ENCODE results near the gene COLGALT1. TPM values are rescaled to one million over a fixed set of nuclear protein-coding genes. Genes with fewer than 3 reads are reported as not detected.
"Not testable (repeated sequence)": the region's sequence is repeated elsewhere in the genome, so short reads cannot be mapped to it uniquely, and the experiment has no call there.

The COLGALT1 gene
- total RNA-seq, 8 experiments from 2014 or later = 19.7 to 101 (median 31.0) TPM

DNA sequence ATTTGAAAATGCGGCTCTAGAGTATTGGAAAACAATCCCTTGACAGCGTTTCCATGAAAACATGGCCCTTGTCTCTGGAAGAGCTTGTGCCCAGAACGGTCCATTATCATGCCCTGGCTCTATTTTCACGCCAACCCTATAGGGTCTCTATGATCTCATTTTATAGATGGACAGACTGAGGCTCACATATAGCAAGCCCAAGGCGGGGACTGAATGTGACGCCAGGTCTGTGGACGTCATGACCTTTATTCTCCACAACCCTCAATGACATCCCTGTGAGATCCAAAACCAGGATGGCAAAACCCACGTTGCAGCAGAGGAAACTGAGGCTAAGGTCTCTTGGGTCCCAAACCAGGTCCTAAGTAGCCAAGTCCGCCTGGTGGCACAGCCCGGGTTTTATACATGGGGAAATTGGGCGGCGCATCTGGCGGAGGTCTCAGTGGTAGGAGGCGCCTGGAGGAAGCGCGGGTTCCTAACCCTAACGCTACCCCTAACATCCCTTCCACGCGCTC lies 425 bp upstream of the COLGALT1 start:
- 8 to 89% (median 44%) methylated on average over 1 to 7 of the region's 19 CpGs for WGBS, 10 experiments
- no peak for ATAC-seq (replicated peaks in 6 of 8)
- in situ Hi-C loops (cut with MboI; ENCODE audit: low pct_unique_long_range_greater_than_20kb in 2 of 9, low sequenced_read_pairs in 9 of 9, unreplicated experiment in 9 of 9) = no loop called here
- peak overlapping the region in 1 of 2 donors; percentile 42 for H3K27ac ChIP-seq
- peak overlapping the region; percentile 79 to 99 (median 92) for H3K4me3 ChIP-seq
- peaks cover 0 to 3% of the 10 kb centered on the region in 2 donors for H3K4me1 ChIP-seq (replicated peaks in 1 of 2)

DNA sequence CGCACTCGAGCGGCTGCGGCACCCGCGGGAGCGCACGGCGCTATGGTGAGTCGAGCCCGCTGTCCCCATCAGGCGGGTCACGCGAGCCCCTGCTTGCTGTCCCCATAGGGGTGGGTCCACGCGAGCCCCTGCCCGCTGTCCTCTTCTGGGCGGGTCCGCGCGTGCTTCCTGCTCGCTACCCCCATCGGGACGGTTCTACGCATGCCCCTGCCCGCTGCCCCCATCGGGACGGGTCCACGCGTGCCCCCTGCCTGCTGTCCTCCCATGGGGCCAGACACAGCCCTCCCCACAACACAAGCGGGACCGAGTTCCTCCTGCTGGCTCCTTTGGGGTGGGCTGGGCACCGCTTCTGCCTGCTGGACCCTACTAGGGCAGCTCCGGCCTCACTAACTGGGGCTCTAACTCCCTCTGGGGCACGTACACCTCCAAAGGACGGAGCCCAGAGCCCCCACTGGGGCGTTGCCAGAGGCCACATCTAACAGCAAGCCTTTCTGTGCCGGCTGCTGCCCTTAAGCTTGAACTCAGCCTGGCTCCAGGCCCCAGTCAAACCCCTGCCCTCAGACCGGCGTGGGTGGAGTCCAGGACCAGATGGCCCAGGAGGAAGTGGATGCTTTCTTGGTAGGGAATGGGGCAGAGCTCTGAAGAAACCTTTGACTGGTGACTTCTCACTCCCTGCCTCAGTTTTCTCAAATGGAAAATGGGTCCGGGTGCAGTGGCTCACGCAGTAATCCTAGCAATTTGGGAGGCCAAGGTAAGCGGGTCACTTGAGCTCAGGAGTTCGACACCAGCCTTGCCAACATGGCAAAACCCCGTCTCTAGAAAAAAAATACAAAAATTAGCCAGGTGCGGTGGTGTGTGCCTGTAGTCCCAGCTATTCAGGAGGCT lies 722 bp downstream of the COLGALT1 start:
- H3K4me3 ChIP-seq = peak overlapping the region; percentile 79 to 99 (median 92)
- H3K27ac ChIP-seq = peak overlapping the region; percentile 67 to 85
- peaks cover 0 to 3% of the 10 kb centered on the region in 2 donors for H3K4me1 ChIP-seq (replicated peaks in 1 of 2)
- 0 to 75% (median 26%) methylated on average over 2 to 5 of the region's 46 CpGs; no CpG with 5 or more reads in 3 of the 10 experiments for WGBS, 10 experiments
- in situ Hi-C loops (cut with MboI; ENCODE audit: low pct_unique_long_range_greater_than_20kb in 2 of 9, low sequenced_read_pairs in 9 of 9, unreplicated experiment in 9 of 9) = no loop called here
- ATAC-seq (replicated peaks in 6 of 8) = peak; percentile 43 to 76 (median 74)

DNA sequence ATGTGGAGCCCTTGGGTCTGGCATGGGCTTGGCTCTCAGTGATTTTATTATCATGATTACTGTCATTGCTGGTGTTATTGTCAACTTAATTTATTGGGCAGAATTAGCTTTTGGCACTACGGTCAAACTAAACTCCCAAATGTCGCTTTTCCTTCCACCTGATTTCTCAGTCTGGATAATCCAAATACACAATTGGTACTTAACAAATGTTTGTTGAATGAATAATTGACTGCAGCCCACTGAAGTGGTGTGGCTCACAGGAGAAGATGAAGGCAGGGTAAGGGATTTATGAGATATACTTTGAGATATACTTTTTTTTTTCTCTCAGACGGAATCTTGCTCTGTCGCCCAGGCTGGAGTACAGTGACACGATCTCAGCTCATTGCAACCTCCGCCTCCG lies 1.5 kb downstream of the COLGALT1 start:
- no peak overlapping the region for H3K27ac ChIP-seq
- 60 to 100% (median 84%) methylated on average over 1 to 7 of the region's 7 CpGs; no CpG with 5 or more reads in 1 of the 10 experiments for WGBS, 10 experiments
- in situ Hi-C loops (cut with MboI; ENCODE audit: low pct_unique_long_range_greater_than_20kb in 2 of 9, low sequenced_read_pairs in 9 of 9, unreplicated experiment in 9 of 9) = no loop called here
- ATAC-seq (replicated peaks in 6 of 8) = no peak
- H3K4me1 ChIP-seq (replicated peaks in 1 of 2) = peaks cover 0 to 3% of the 10 kb centered on the region in 2 donors
- H3K4me3 ChIP-seq = peak overlapping the region in 2 of 5 donors; percentile 79 to 99

DNA sequence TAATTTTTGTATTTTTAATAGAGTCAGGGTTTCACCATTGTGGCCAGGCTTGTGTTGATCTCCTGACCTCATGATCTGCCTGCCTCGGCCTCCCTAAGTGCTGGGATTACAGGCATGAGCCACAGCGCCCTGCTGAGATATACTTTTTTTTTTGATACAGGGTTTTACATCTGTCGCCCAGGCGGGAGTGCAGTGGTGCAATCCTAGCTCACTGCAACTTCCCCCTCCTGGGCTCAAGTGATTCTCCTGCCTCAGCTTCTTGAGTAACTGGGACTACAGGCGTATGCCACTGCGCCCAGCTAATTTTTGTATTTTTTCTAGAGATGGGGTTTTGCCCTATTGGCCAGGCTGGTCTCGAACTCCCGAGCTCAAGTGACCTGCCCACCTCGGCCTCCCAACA lies 2.0 kb downstream of the COLGALT1 start:
- WGBS, 10 experiments = 67 to 100% (median 89%) methylated on average over 1 to 6 of the region's 9 CpGs; no CpG with 5 or more reads in 3 of the 10 experiments
- Histone ChIP-seq H3K4me3 (no peak overlapping the region), H3K27ac (no peak overlapping the region), H3K4me1 (replicated peaks in 1 of 2) (peaks cover 0 to 3% of the 10 kb centered on the region in 2 donors)
- in situ Hi-C loops (cut with MboI; ENCODE audit: low pct_unique_long_range_greater_than_20kb in 2 of 9, low sequenced_read_pairs in 9 of 9, unreplicated experiment in 9 of 9) = no loop called here
- no peak for ATAC-seq (replicated peaks in 6 of 8)

DNA sequence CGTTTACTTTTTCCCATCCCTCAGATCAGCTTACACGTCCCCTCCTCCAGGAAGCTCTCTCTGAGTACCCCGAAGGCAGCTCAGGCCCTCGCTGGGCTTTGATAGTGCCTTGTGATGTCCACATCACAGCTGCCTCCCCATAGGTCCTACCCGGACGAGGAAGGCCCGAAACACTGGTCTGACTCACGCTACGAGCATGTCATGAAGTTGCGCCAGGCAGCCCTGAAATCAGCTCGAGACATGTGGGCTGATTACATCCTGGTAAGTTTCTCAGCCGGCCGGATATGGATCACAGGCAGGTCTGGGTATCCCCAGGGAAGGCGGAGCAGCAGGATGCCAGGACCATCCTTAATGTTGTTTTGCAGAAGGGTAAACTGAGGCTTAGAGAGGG lies 4.8 kb downstream of the COLGALT1 start:
- Histone ChIP-seq H3K4me1 (replicated peaks in 1 of 2) (peaks cover 0 to 3% of the 10 kb centered on the region in 2 donors), H3K4me3 (no peak overlapping the region), H3K27ac (no peak overlapping the region)
- peak in 1 of 8 experiments; percentile 10 for ATAC-seq (replicated peaks in 6 of 8)
- in situ Hi-C loops (cut with MboI; ENCODE audit: low pct_unique_long_range_greater_than_20kb in 2 of 9, low sequenced_read_pairs in 9 of 9, unreplicated experiment in 9 of 9) = no loop called here
- WGBS, 10 experiments = 44 to 100% (median 98%) methylated on average over 1 to 13 of the region's 14 CpGs; no CpG with 5 or more reads in 2 of the 10 experiments

DNA sequence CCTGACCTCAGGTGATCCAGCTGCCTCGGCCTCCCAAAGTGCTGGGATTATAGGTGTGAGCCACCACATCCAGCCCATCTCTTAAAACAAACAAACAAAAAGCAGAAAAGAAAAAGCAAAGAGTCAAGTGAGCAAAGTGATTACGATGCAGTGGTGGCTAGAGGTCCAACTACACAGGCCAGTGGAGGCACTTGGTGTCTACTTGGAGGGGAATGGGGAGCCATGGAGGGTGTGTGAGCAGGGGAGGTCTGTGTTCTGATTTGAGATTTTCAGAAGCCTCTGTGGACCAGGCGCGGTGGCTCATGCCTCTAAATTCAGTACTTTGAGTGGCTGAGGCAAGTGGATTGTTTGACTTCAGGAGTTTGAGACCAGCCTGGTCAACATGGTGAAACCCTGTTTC lies 6.6 kb downstream of the COLGALT1 start:
- ATAC-seq (replicated peaks in 6 of 8) = no peak
- WGBS, 10 experiments = 40 to 100% (median 89%) methylated on average over 1 to 3 of the region's 4 CpGs; no CpG with 5 or more reads in 5 of the 10 experiments
- Histone ChIP-seq H3K4me1 (replicated peaks in 1 of 2) (no peaks in the 10 kb centered on the region), H3K27ac (no peak overlapping the region), H3K4me3 (no peak overlapping the region)
- in situ Hi-C loops (cut with MboI; ENCODE audit: low pct_unique_long_range_greater_than_20kb in 2 of 9, low sequenced_read_pairs in 9 of 9, unreplicated experiment in 9 of 9) = no loop called here

DNA sequence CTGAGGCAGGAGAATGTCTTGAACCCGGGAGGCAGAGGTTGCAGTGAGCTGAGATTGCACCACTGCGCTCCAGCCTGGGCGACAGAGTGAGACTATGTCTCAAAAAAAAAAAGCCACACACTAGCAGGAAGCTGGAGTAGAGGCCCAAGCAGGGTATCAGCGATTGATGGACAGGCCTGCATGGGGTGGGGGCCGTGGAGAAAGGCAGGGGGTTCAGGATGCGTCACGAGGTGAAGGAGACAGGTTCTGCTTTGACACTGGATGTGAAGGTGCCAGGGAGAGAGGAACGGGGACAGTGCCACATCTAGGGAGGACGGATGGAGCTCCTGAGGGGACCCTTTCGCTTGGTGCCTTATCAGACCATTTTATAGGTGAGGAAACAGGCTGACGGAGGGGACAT lies 7.1 kb downstream of the COLGALT1 start:
- H3K4me1 ChIP-seq (replicated peaks in 1 of 2) = no peaks in the 10 kb centered on the region
- no peak overlapping the region for H3K4me3 ChIP-seq
- no peak overlapping the region for H3K27ac ChIP-seq
- in situ Hi-C loops (cut with MboI; ENCODE audit: low pct_unique_long_range_greater_than_20kb in 2 of 9, low sequenced_read_pairs in 9 of 9, unreplicated experiment in 9 of 9) = no loop called here
- ATAC-seq (replicated peaks in 6 of 8) = no peak
- 78 to 100% (median 81%) methylated on average over 1 to 11 of the region's 11 CpGs; no CpG with 5 or more reads in 2 of the 10 experiments for WGBS, 10 experiments

DNA sequence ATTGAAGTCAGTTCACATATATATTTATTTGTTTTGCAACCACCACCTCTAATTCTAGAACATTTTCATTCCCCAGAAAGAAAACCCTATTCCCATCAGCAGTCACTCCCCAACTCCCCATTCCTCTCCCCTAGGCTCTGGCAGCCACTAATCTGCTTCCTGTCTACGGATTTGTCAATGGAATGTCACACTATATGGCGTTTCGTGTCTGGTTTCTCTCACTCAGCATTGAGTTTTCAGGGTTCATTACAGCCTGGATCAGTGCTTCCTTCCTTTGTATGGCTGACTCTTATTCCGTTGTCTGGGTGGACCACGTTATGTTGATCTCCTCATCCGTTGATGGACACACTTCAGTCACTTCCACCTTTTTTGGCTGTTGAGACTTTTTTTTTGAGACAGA lies 9.3 kb downstream of the COLGALT1 start:
- Histone ChIP-seq H3K27ac (no peak overlapping the region), H3K4me1 (replicated peaks in 1 of 2) (no peaks in the 10 kb centered on the region), H3K4me3 (no peak overlapping the region)
- no peak for ATAC-seq (replicated peaks in 6 of 8)
- in situ Hi-C loops (cut with MboI; ENCODE audit: low pct_unique_long_range_greater_than_20kb in 2 of 9, low sequenced_read_pairs in 9 of 9, unreplicated experiment in 9 of 9) = no loop called here
- 0 to 100% (median 66%) methylated on average over 1 to 6 of the region's 6 CpGs; no CpG with 5 or more reads in 2 of the 10 experiments for WGBS, 10 experiments

DNA sequence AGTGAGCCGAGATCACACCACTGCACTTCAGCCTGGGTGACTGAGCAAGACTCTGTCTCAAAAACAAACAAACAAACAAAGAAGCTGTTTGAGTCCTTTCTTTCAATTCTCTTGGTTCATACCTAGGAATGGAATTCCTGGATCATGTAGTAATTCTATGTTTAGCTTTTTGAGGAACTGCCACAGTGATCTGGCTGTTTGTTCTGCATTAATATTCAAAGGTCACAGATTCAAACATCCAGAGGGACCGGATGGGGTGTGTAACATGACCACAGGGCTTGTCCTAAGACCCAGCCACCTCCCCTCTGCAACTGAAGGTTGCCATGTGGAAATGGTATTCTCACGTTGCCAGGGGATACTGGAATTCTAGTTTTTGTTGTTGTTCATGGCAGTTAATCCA lies 10.2 kb downstream of the COLGALT1 start:
- H3K27ac ChIP-seq = no peak overlapping the region
- in situ Hi-C loops (cut with MboI; ENCODE audit: low pct_unique_long_range_greater_than_20kb in 2 of 9, low sequenced_read_pairs in 9 of 9, unreplicated experiment in 9 of 9) = no loop called here
- ATAC-seq (replicated peaks in 6 of 8) = peak in 6 of 8 experiments; percentile 13 to 98 (median 83)
- H3K4me1 ChIP-seq (replicated peaks in 1 of 2) = no peaks in the 10 kb centered on the region
- H3K4me3 ChIP-seq = no peak overlapping the region
- WGBS, 10 experiments = 33 to 100% (median 78%) methylated on average over 1 to 3 of the region's 3 CpGs; no CpG with 5 or more reads in 2 of the 10 experiments

DNA sequence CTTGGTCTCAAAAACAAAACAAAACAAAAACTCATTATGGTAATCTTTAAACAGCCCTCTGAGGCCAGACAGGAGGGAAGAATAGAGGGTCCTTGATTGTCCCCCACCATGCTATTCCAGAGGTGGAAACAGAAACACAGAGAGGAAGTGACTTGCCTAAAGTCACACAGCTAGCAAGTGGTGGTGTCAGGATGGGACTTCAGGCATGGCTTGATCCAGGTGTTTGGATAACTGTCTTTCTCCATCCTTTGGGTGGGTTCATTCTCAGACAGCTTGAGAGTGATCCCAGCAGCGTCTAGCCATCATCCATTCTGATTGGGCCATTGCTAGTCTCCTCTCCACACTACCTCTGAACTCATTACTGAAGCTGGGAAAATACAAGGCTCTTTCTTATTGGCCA lies 12.5 kb downstream of the COLGALT1 start:
- Histone ChIP-seq H3K27ac (no peak overlapping the region), H3K4me3 (no peak overlapping the region), H3K4me1 (replicated peaks in 1 of 2) (no peaks in the 10 kb centered on the region)
- WGBS, 10 experiments = 50% methylated on average over 1 of the region's 1 CpG; no CpG with 5 or more reads in 9 of the 10 experiments
- in situ Hi-C loops (cut with MboI; ENCODE audit: low pct_unique_long_range_greater_than_20kb in 2 of 9, low sequenced_read_pairs in 9 of 9, unreplicated experiment in 9 of 9) = no loop called here
- no peak for ATAC-seq (replicated peaks in 6 of 8)

DNA sequence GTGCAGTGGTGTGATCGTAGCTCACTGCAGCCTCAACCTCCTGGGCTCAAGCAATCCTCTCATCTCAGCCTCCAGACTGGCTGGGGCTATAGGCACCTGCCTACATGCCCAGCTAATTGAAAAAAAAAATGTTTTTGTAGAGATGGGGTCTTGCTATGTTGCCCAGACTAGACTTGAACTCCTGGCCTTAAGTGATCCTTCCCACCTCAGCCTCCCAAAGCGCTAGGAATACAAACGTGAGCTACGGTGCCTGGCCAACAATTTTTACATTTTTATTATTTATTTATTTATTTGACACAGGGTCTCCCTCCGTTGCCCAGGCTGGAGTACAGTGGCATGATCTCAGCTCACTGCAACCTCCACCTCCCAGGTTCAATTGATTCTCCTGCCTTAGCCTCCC lies 14.8 kb downstream of the COLGALT1 start:
- 83 to 100% (median 96%) methylated on average over 1 to 4 of the region's 5 CpGs; no CpG with 5 or more reads in 3 of the 10 experiments for WGBS, 10 experiments

DNA sequence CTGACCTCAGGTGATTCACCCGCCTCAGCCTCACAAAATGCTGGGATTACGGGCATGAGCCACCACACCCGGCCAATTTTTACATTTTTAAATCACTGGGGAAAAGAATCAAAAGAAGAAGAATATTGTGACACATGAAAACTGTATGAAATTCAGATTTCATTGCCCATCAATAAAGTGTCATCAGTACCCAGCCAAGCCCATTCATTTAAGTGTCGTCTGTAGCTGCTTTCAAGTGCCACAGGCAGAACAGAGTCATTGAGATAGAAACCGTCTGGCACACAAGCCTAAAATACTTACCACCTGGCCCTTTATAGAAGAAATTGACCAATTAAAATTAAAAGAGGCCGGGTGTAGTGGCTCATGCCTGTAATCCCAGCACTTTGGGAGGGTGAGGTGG lies 15.3 kb downstream of the COLGALT1 start:
- ATAC-seq (replicated peaks in 6 of 8) = peak in 2 of 8 experiments; percentile 51 to 72
- in situ Hi-C loops (cut with MboI; ENCODE audit: low pct_unique_long_range_greater_than_20kb in 2 of 9, low sequenced_read_pairs in 9 of 9, unreplicated experiment in 9 of 9) = no loop called here
- no peak overlapping the region for H3K4me3 ChIP-seq
- H3K4me1 ChIP-seq (replicated peaks in 1 of 2) = no peaks in the 10 kb centered on the region
- WGBS, 10 experiments = 20 to 100% (median 80%) methylated on average over 1 to 5 of the region's 6 CpGs; no CpG with 5 or more reads in 1 of the 10 experiments
- no peak overlapping the region for H3K27ac ChIP-seq

More for the DNA sequence above, 14.8 kb downstream of the COLGALT1 start:
- H3K4me1 ChIP-seq (replicated peaks in 1 of 2); ATAC-seq (replicated peaks in 6 of 8); H3K27ac ChIP-seq; in situ Hi-C loops (cut with MboI; ENCODE audit: low pct_unique_long_range_greater_than_20kb in 2 of 9, low sequenced_read_pairs in 9 of 9, unreplicated experiment in 9 of 9); H3K4me3 ChIP-seq: not testable (repeated sequence)

DNA sequence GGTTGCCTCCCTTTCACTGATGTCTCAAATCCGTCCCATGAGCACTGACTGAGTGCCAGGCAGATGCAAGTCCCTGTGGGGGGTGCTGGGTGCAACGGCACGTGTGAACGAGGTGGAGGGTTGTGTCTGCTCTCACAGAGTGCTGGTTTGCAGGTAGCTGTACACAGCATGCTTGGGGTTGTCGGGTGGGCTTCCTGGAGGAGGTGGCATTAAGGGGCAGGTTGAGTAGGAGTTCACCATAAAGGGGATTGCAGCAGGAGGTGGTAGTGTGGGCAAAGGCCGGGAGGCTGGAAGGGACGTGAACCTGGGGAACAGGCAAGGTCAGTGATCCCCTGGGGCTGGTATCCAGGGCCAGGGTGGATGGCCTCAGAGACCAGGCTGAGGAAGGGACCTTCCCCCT lies 17.2 kb downstream of the COLGALT1 start:
- 82 to 100% (median 100%) methylated on average over 1 to 3 of the region's 7 CpGs; no CpG with 5 or more reads in 7 of the 10 experiments for WGBS, 10 experiments
- Histone ChIP-seq H3K4me1 (replicated peaks in 1 of 2) (peaks cover 0 to 5% of the 10 kb centered on the region in 2 donors), H3K27ac (no peak overlapping the region), H3K4me3 (no peak overlapping the region)
- in situ Hi-C loops (cut with MboI; ENCODE audit: low pct_unique_long_range_greater_than_20kb in 2 of 9, low sequenced_read_pairs in 9 of 9, unreplicated experiment in 9 of 9) = no loop called here
- ATAC-seq (replicated peaks in 6 of 8) = no peak

All from motor neuron (in vitro differentiated cells).